KOPT-K1 (cell line): ENCODE measurements around the gene PPM1L.

Experiments used
- H3K27ac ChIP-seq: fragments of 200-600 bp; sonication (generic); 2 replicates; pipeline ENCODE4 v1.5.1; 2016; ENCODE audit warnings: antibody characterized with exemption, mild to moderate bottlenecking, low read depth, low read length; ENCODE audit not compliant: poor library complexity, severe bottlenecking
- H3K36me3 ChIP-seq: fragments of 200-600 bp; sonication (generic); 2 replicates; pipeline ENCODE4 v1.5.1; 2017; ENCODE audit warnings: antibody characterized with exemption, mild to moderate bottlenecking, low read length, moderate library complexity; ENCODE audit not compliant: insufficient read depth
- H3K9me3 ChIP-seq: fragments of 200-600 bp; sonication (generic); 2 replicates; pipeline ENCODE4 v1.5.1; 2017; ENCODE audit warnings: antibody characterized with exemption, low read length, mild to moderate bottlenecking; ENCODE audit not compliant: insufficient read depth, poor library complexity, severe bottlenecking

The PPM1L gene

GRCh38 chr3:160780245-160780644 lies 24.2 kb downstream of the PPM1L start:
- Histone ChIP-seq H3K9me3 (no peaks in the 10 kb centered on the region), H3K36me3 (no peaks in the 10 kb centered on the region), H3K27ac (no peak overlapping the region)

DNA sequence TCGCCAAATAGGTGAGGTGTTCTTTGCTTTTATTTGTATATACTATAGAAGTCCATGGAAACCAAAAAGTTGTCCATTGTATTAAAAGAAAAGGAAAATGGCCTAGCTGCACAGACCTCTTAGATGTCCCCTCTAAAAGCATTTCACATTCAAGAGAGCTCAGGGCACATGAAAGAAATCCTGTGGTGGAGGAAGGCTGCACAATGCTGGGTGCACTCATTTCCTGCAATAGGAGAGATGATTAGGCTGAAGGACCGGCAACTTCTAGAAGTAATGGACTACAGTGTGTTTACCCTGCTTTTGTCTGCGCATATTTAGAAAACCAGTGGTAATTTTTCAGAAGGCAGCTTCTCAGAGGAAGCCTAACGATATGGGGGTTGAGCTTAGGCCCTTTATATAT lies 25.4 kb downstream of the PPM1L start:
- Histone ChIP-seq H3K27ac (no peak overlapping the region), H3K9me3 (no peaks in the 10 kb centered on the region), H3K36me3 (no peaks in the 10 kb centered on the region)

DNA sequence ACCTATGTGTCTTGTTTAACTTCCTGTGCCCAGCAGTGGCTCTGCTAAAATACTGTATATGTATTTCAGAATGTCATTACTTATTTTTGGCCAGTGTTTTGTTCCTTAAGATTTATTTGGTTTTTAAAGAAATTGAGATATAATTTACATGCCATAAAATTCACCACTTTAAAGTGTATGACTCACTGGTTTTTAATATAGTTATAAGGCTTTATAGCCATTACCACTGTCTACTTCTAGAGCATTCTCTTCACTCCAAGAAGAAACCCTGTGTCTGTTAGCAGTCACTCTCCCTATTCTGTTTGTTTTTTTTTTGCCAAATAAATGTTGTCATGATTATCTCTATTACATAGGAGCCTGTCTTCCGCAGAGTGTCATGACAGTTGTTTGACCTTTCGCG lies 25.8 kb downstream of the PPM1L start:
- H3K9me3 ChIP-seq = no peaks in the 10 kb centered on the region
- H3K27ac ChIP-seq = no peak overlapping the region
- H3K36me3 ChIP-seq = no peaks in the 10 kb centered on the region

GRCh38 chr3:160784853-160785252 lies 28.8 kb downstream of the PPM1L start:
- H3K27ac ChIP-seq = no peak overlapping the region
- H3K9me3 ChIP-seq = peaks cover 10% of the 10 kb centered on the region
- H3K36me3 ChIP-seq = no peaks in the 10 kb centered on the region

GRCh38 chr3:160790726-160791125 lies 34.7 kb downstream of the PPM1L start:
- Histone ChIP-seq H3K27ac (no peak overlapping the region), H3K36me3 (no peaks in the 10 kb centered on the region), H3K9me3 (peaks cover 10% of the 10 kb centered on the region)

DNA sequence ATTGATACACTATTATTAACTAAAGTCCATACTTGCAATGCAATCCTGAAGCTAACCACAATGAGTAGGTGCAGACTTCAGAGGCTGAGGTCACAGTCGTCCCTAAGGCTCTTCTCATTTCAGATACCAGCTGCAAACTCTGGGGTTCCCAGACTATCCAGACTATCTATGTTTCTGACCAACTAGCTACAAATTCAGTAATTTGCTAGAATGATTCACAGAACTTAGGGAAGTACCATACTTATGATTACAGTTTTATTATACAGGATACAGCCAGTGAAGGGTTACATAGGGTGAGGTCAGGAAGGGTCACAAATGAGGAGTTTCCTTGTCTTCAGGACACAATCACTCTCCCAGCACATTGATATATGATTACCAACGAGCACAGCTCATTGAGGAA lies 36.5 kb downstream of the PPM1L start:
- H3K36me3 ChIP-seq = no peaks in the 10 kb centered on the region
- peaks cover 8% of the 10 kb centered on the region for H3K9me3 ChIP-seq
- H3K27ac ChIP-seq = no peak overlapping the region

- Histone ChIP-seq H3K27ac (no peak overlapping the region), H3K36me3 (no peaks in the 10 kb centered on the region), H3K9me3 (no peaks in the 10 kb centered on the region)
Observed at GRCh38 chr3:160793722-160794252, 37.8 kb downstream of the PPM1L start.

- Histone ChIP-seq H3K9me3 (no peaks in the 10 kb centered on the region), H3K27ac (no peak overlapping the region), H3K36me3 (no peaks in the 10 kb centered on the region)
Observed at GRCh38 chr3:160796089-160796812, 40.2 kb downstream of the PPM1L start.

GRCh38 chr3:160796813-160797164 lies 40.8 kb downstream of the PPM1L start:
- no peak overlapping the region for H3K27ac ChIP-seq
- no peaks in the 10 kb centered on the region for H3K9me3 ChIP-seq
- no peaks in the 10 kb centered on the region for H3K36me3 ChIP-seq

- H3K9me3 ChIP-seq = no peaks in the 10 kb centered on the region
- H3K27ac ChIP-seq = no peak overlapping the region
- no peaks in the 10 kb centered on the region for H3K36me3 ChIP-seq
Observed at GRCh38 chr3:160797356-160797755, 41.3 kb downstream of the PPM1L start.

- H3K9me3 ChIP-seq = no peaks in the 10 kb centered on the region
- H3K36me3 ChIP-seq = no peaks in the 10 kb centered on the region
- H3K27ac ChIP-seq = no peak overlapping the region
Observed at GRCh38 chr3:160801386-160802118, 45.5 kb downstream of the PPM1L start.

GRCh38 chr3:160804762-160805161 lies 48.7 kb downstream of the PPM1L start:
- no peaks in the 10 kb centered on the region for H3K9me3 ChIP-seq
- H3K27ac ChIP-seq = no peak overlapping the region
- H3K36me3 ChIP-seq = no peaks in the 10 kb centered on the region

GRCh38 chr3:160806094-160806493 lies 50.1 kb downstream of the PPM1L start:
- Histone ChIP-seq H3K9me3 (no peaks in the 10 kb centered on the region), H3K36me3 (no peaks in the 10 kb centered on the region), H3K27ac (no peak overlapping the region)

GRCh38 chr3:160806686-160807085 lies 50.7 kb downstream of the PPM1L start:
- no peaks in the 10 kb centered on the region for H3K36me3 ChIP-seq
- no peak overlapping the region for H3K27ac ChIP-seq
- H3K9me3 ChIP-seq = no peaks in the 10 kb centered on the region

- H3K36me3 ChIP-seq = no peaks in the 10 kb centered on the region
- no peaks in the 10 kb centered on the region for H3K9me3 ChIP-seq
- H3K27ac ChIP-seq = no peak overlapping the region
Observed at GRCh38 chr3:160808838-160809237, 52.8 kb downstream of the PPM1L start.

DNA sequence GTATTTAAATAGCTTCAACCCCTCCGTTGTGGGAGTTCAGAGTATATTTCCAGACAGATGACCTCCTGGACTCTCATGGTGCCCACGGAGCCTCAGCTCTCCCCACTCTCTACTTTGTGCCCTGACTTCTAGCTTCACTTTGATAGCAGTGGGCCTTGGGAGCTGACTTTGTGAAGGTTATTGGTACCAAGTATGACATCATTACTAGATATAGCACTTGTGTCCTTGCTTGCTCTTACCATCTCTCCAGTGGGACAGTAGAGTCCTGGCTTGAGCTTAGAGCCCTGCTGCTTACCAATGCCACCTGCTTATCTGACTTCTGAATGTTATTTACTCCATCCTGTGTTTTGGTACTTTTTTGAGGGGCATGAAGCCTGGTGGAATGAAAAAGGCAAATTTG lies 53.4 kb downstream of the PPM1L start:
- Histone ChIP-seq H3K27ac (no peak overlapping the region), H3K9me3 (no peaks in the 10 kb centered on the region), H3K36me3 (no peaks in the 10 kb centered on the region)
